H1 (cell line): ENCODE measurements around the gene KLHL10. TPM values are rescaled to one million over a fixed set of nuclear protein-coding genes. Genes with fewer than 3 reads are reported as not detected.
A peak's percentile ranks its signal among the peaks of the same experiment; 100 is the strongest.

Experiments used
- CTCF ChIA-PET: fragments of 300-600 bp; sonication (Branson Sonifier 250); formaldehyde crosslinking; loops from one replicate; lab custom pipeline; 2021; ENCODE audit not compliant: partially characterized antibody; lab: Charles Lee
- POLR2A ChIA-PET: fragments of 300-600 bp; sonication (Branson Sonifier 250); formaldehyde crosslinking; loops from one replicate; lab custom pipeline; 2021; ENCODE audit warnings: inconsistent platforms; ENCODE audit not compliant: partially characterized antibody; lab: Charles Lee
- DNase-seq, 2 experiments: peaks; one replicate each; pipeline versions ENCODE4 v3.0.0 to v3.0.0-alpha.2; 2010 to 2022; ENCODE audit warnings: low spot score in 2 of 2, low read depth in 1 of 2, mixed read lengths in 1 of 2
- FAIRE-seq: peaks from 2 replicates; lab custom pipeline; 2011; peaks lifted over from hg19 to GRCh38; lab: Jason Lieb, UNC
- H2AFZ ChIP-seq: 2 replicates; pipeline ENCODE4 v1.8.1; 2012; ENCODE audit warnings: low read length, inconsistent platforms
- H2AK5ac ChIP-seq: 2 replicates; pipeline ENCODE4 v1.6.1; 2013; ENCODE audit warnings: low read depth, low read length
- H2BK120ac ChIP-seq: replicated peaks from 2 replicates; pipeline ENCODE3; 2013; ENCODE audit warnings: low read depth, low read length, inconsistent platforms
- H2BK12ac ChIP-seq: 2 replicates; pipeline ENCODE4 v1.6.1; 2013; ENCODE audit warnings: low read depth, low read length
- H2BK15ac ChIP-seq: 2 replicates; pipeline ENCODE4 v1.6.1; 2013; ENCODE audit warnings: low read length
- H2BK20ac ChIP-seq: 2 replicates; pipeline ENCODE4 v1.6.1; 2013; ENCODE audit warnings: low read length
- H2BK5ac ChIP-seq: 2 replicates; pipeline ENCODE4 v1.6.1; 2013; ENCODE audit warnings: low read depth, low read length
- H3K14ac ChIP-seq: 2 replicates; pipeline ENCODE4 v1.6.1; 2013; ENCODE audit warnings: inconsistent platforms; ENCODE audit not compliant: insufficient read length
- H3K18ac ChIP-seq: 2 replicates; pipeline ENCODE4 v1.6.1; 2013; ENCODE audit warnings: low read length; ENCODE audit errors: extremely low read depth
- H3K23ac ChIP-seq: 2 replicates; pipeline ENCODE4 v1.6.1; 2013; ENCODE audit warnings: inconsistent platforms; ENCODE audit not compliant: insufficient read length
- H3K23me2 ChIP-seq: 2 replicates; pipeline ENCODE4 v1.6.1; 2013; ENCODE audit warnings: low read depth, low read length
- H3K27ac ChIP-seq: 2 replicates; pipeline ENCODE4 v1.6.1; 2011; ENCODE audit warnings: low read depth, low read length, inconsistent platforms
- H3K27me3 ChIP-seq, 4 experiments: replicated peaks in 1 of 4; 1 replicate in 1 of 4; 2 replicates in 3 of 4; pipeline versions ENCODE4 v1.6.1 to v1.8.1; 2011 to 2013; ENCODE audit warnings: low read length in 3 of 4, mild to moderate bottlenecking in 3 of 4, inconsistent platforms in 2 of 4, mixed read lengths in 2 of 4, moderate library complexity in 1 of 4; ENCODE audit not compliant: control insufficient read depth in 3 of 4, insufficient read depth in 3 of 4; ENCODE audit errors: extremely low read depth in 1 of 4
- H3K36me3 ChIP-seq, 4 experiments: 2 replicates each; pipeline versions ENCODE4 v1.6.1 to v1.8.1; 2011 to 2013; ENCODE audit warnings: mild to moderate bottlenecking in 4 of 4, low read length in 3 of 4, moderate library complexity in 2 of 4, control low read depth in 1 of 4, inconsistent platforms in 1 of 4; ENCODE audit not compliant: insufficient read depth in 4 of 4, control insufficient read depth in 2 of 4
- H3K4ac ChIP-seq: replicated peaks from 2 replicates; pipeline ENCODE3; 2013; ENCODE audit warnings: low read length, low read depth, mixed read lengths, inconsistent platforms; ENCODE audit not compliant: insufficient read length
- H3K4me1 ChIP-seq, 4 experiments: replicated peaks in 1 of 4; 1 replicate in 1 of 4; 2 replicates in 3 of 4; pipeline versions ENCODE4 v1.6.1 to v1.8.1; 2011 to 2013; ENCODE audit warnings: low read length in 3 of 4, inconsistent platforms in 2 of 4, mixed read lengths in 1 of 4; ENCODE audit not compliant: insufficient read depth in 4 of 4, control insufficient read depth in 3 of 4
- H3K4me2 ChIP-seq, 2 experiments: 2 replicates each; pipeline versions ENCODE4 v1.6.1 to v1.8.1; 2011 to 2013; ENCODE audit warnings: low read depth in 2 of 2, low read length in 2 of 2, control low read depth in 1 of 2, inconsistent platforms in 1 of 2, mild to moderate bottlenecking in 1 of 2; ENCODE audit not compliant: insufficient read depth in 1 of 2
- H3K4me3 ChIP-seq, 4 experiments: fragments of 200-600, 300-600 bp in 1 of 4; sonication (generic), shearing (Covaris generic), sonication (Bioruptor Twin) in 1 of 4; 2 replicates each; pipeline versions ENCODE4 v1.5.1 to v1.8.1; 2011 to 2016; ENCODE audit warnings: low read length in 4 of 4, low read depth in 3 of 4, control low read depth in 2 of 4, inconsistent platforms in 2 of 4, mild to moderate bottlenecking in 2 of 4, mixed read lengths in 1 of 4, moderate library complexity in 1 of 4; ENCODE audit not compliant: insufficient read depth in 2 of 4; ENCODE audit errors: extremely low read depth in 1 of 4
- H3K56ac ChIP-seq: replicated peaks from 2 replicates; pipeline ENCODE3; 2013; ENCODE audit warnings: low read depth, mild to moderate bottlenecking, mixed read lengths, low read length, inconsistent platforms; ENCODE audit not compliant: insufficient read length
- H3K79me1 ChIP-seq: 2 replicates; pipeline ENCODE4 v1.6.1; 2013; ENCODE audit warnings: low read depth, low read length, control low read depth
- H3K79me2 ChIP-seq, 2 experiments: 2 replicates each; pipeline versions ENCODE4 v1.6.1 to v1.8.1; 2012 to 2013; ENCODE audit warnings: low read length in 2 of 2, mild to moderate bottlenecking in 2 of 2, inconsistent platforms in 1 of 2; ENCODE audit not compliant: insufficient read depth in 2 of 2, control insufficient read depth in 1 of 2
- H3K9ac ChIP-seq, 4 experiments: replicated peaks in 1 of 4; 1 replicate in 1 of 4; 2 replicates in 3 of 4; pipeline versions ENCODE4 v1.6.1 to v1.8.1; 2011 to 2013; ENCODE audit warnings: low read depth in 3 of 4, low read length in 3 of 4, control low read depth in 2 of 4, mild to moderate bottlenecking in 2 of 4, moderate library complexity in 2 of 4, inconsistent platforms in 1 of 4; ENCODE audit errors: extremely low read depth in 1 of 4
- H3K9me3 ChIP-seq, 2 experiments: 2 replicates each; pipeline versions ENCODE4 v1.6.1 to v1.8.1; 2012 to 2013; ENCODE audit warnings: mild to moderate bottlenecking in 2 of 2, moderate library complexity in 2 of 2, control low read depth in 1 of 2, inconsistent platforms in 1 of 2, low read depth in 1 of 2, low read length in 1 of 2, mixed read lengths in 1 of 2; ENCODE audit not compliant: insufficient read depth in 2 of 2
- H4K20me1 ChIP-seq, 2 experiments: replicated peaks in 1 of 2; 2 replicates each; pipeline versions ENCODE3 to v1.8.1; 2011 to 2013; ENCODE audit warnings: inconsistent platforms in 2 of 2, low read length in 2 of 2, mild to moderate bottlenecking in 1 of 2; ENCODE audit not compliant: insufficient read depth in 2 of 2, control insufficient read depth in 1 of 2
- H4K5ac ChIP-seq: 2 replicates; pipeline ENCODE4 v1.6.1; 2013; ENCODE audit warnings: low read length, low read depth, mixed read lengths, inconsistent platforms; ENCODE audit not compliant: insufficient read length
- H4K8ac ChIP-seq: 2 replicates; pipeline ENCODE4 v1.8.0; 2013; ENCODE audit warnings: mild to moderate bottlenecking, moderate library complexity, low read length, inconsistent platforms; ENCODE audit not compliant: insufficient read depth; ENCODE audit errors: extremely low read depth
- H4K91ac ChIP-seq: replicated peaks from 2 replicates; pipeline ENCODE3; 2013; ENCODE audit warnings: low read length, mixed read lengths, inconsistent platforms; ENCODE audit not compliant: insufficient read length
- EP300 ChIP-seq, 2 experiments: IDR thresholded peaks; 1 replicate in 1 of 2; 2 replicates in 1 of 2; pipeline ENCODE4 v1.6.1; 2011 to 2012; ENCODE audit warnings: low read depth in 2 of 2, low read length in 2 of 2, mild to moderate bottlenecking in 2 of 2, borderline replicate concordance in 1 of 2, inconsistent platforms in 1 of 2, moderate library complexity in 1 of 2
- EZH2 ChIP-seq: fragments of 200-600 bp; sonication (generic); IDR thresholded peaks from 2 replicates; pipeline ENCODE4 v1.7.1; 2012; ENCODE audit warnings: low read depth, mild to moderate bottlenecking, moderate library complexity, low read length, inconsistent platforms; ENCODE audit not compliant: severe bottlenecking
- GTF2F1 ChIP-seq: IDR thresholded peaks from 2 replicates; pipeline ENCODE4 v1.6.1; 2012; ENCODE audit warnings: low read depth, low read length, improper control_type of control experiment, borderline replicate concordance
- HDAC6 ChIP-seq: IDR thresholded peaks from one replicate; pipeline ENCODE4 v1.7.1; 2012; ENCODE audit warnings: low read depth, mild to moderate bottlenecking, inconsistent platforms, low read length, moderate library complexity
- JUN ChIP-seq: IDR thresholded peaks from 2 replicates; pipeline ENCODE4 v1.6.1; 2011; ENCODE audit warnings: low read depth, mild to moderate bottlenecking, improper control_type of control experiment, low read length
- NRF1 ChIP-seq: IDR thresholded peaks from 2 replicates; pipeline ENCODE4 v1.6.1; 2011; ENCODE audit warnings: mild to moderate bottlenecking, low read depth, low read length, improper control_type of control experiment
- POU5F1 ChIP-seq: IDR thresholded peaks from 2 replicates; pipeline ENCODE4 v1.6.1; 2011; ENCODE audit warnings: low read depth, mild to moderate bottlenecking, low read length, moderate library complexity
- RAD21 ChIP-seq, 2 experiments: IDR thresholded peaks in 1 of 2; conservative IDR thresholded peaks in 1 of 2; 2 replicates each; pipeline ENCODE4 v1.6.1; 2011; ENCODE audit warnings: low read depth in 2 of 2, low read length in 2 of 2, improper control_type of control experiment in 1 of 2, inconsistent platforms in 1 of 2, mild to moderate bottlenecking in 1 of 2, moderate library complexity in 1 of 2
- SUZ12 ChIP-seq: fragments of 200-600 bp; sonication (generic); IDR thresholded peaks from 2 replicates; pipeline ENCODE4 v1.6.1; 2012; ENCODE audit warnings: mild to moderate bottlenecking, inconsistent platforms, low read length, moderate library complexity, mixed read lengths
- WGBS, 2 experiments: shearing (Covaris generic) in 1 of 2; methylation state at CpG; one replicate each; pipeline versions ENCODE4 v1.1.6 to v1.1.7; 2013 to 2015; ENCODE audit warnings: low lambda C conversion rate in 2 of 2, mixed read lengths in 2 of 2, inconsistent platforms in 1 of 2, low coverage in 1 of 2, missing lambda C conversion rate in 1 of 2; ENCODE audit not compliant: insufficient replicate concordance in 2 of 2, insufficient coverage in 1 of 2, insufficient read length in 1 of 2; ENCODE audit errors: extremely low coverage in 1 of 2, missing lambda C conversion rate in 1 of 2; 5-methylcytosine and 5-hydroxymethylcytosine counted together
- polyA plus RNA-seq, 7 experiments: library from polyadenylated mRNA; depleted of rRNA in 3 of 7; stranded (reverse) in 5 of 7; unstranded in 2 of 7; fragments of >200 nt in 5 of 7; fragments of 200-250 nt in 2 of 7; gene quantifications; 1 replicate in 5 of 7; 2 replicates in 1 of 7; 4 replicates in 1 of 7; pipeline versions ENCODE4 v1.2.1 to v1.2.3, GENCODE V29; 2011 to 2013; ENCODE audit warnings: missing spikeins in 2 of 7, mixed read lengths in 2 of 7
- total RNA-seq: library from RNA; stranded (reverse); fragmentation: NEBNext Ultra II Directional; extraction: Animal tissue kit (Norgen Biotek cat#: 25700); gene quantifications from 2 replicates; pipeline ENCODE4 v1.2.1, GENCODE V29; 2021

The KLHL10 gene
- total and polyA plus RNA-seq, 2 of the 8 experiments (the other 6 are each of a cell fraction or from before 2014, with no cell fraction given): 0.19 to 0.26 TPM

DNA sequence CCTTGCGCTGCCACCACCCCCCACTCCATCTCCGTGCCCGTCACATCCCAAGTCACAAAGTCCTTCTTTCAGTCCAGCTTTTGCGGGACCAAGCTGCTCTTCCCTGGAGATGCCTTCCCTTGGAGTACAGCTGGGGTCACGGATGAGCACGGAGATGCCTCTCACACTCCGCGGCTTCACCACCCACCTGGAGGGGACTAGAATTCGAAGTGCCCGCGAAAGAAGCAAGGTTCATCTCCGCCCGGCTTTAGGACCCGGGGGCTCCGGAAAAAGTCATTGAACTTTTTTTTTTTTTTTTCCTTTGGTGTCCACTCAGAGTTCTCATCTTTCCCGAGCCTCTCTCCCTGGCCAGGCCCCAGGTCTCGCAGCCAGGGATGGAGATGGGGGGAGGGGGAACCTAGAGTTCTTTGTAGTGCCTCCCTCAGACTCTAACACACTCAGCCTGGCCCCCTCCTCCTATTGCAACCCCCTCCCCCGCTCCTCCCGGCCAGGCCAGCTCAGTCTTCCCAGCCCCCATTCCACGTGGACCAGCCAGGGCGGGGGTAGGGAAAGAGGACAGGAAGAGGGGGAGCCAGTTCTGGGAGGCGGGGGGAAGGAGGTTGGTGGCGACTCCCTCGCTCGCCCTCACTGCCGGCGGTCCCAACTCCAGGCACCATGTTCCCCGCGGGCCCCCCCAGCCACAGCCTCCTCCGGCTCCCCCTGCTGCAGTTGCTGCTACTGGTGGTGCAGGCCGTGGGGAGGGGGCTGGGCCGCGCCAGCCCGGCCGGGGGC is 25.1 kb upstream of the KLHL10 start, which contains the start of gene FKBP10:
Gene FKBP10, plus strand, starts transcription at position 624 of the 771 bp plus-strand sequence. Its CDS starts 31 bp downstream, at position 655.
- CTCF ChIA-PET: interaction anchor here (0.6 to 4.8 kb wide), 16 partner anchors 9 to 1296 kb away, joined by 3 to 46 read pairs (median 7); partner anchors contain the start of gene JUP
- Histone ChIP-seq H3K23ac (no peak within 1 kb of the TSS), H3K18ac (peak within 1 kb of the TSS; percentile 99), H3K9me3 (peaks cover 0 to 4% of the 10 kb centered on the region in 2 experiments; a peak in 1 of 4 replicates), H2AK5ac (0 out of 2 replicates have a peak within 1 kb of the TSS, but pooled peaks have one; percentile 47), H4K8ac (no peak within 1 kb of the TSS; the same call in 1 of the 2 replicates), H3K27ac (no peak within 1 kb of the TSS), H3K4ac (peak within 1 kb of the TSS; percentile 98), H2BK120ac (peak within 1 kb of the TSS; percentile 76), H3K4me1 (peaks cover 0 to 23% (median 7%) of the 10 kb centered on the region in 4 experiments; a peak in 6 of 7 replicates), H3K14ac (peak within 1 kb of the TSS; percentile 37), H4K91ac (peak within 1 kb of the TSS; percentile 98), H3K27me3 (peaks cover 0 to 6% (median 3%) of the 10 kb centered on the region in 4 experiments; a peak in 4 of 7 replicates), H3K79me2 (peaks cover 0 to 35% of the 10 kb centered on the region in 2 experiments; a peak in 2 of 4 replicates), H3K4me3 (peak within 1 kb of the TSS; percentile 70 to 94 (median 81)), H3K4me2 (peak within 1 kb of the TSS; percentile 94 to 95), H2BK15ac (peak within 1 kb of the TSS; percentile 100), H4K20me1 (peaks cover 0 to 14% of the 10 kb centered on the region in 2 experiments), H4K5ac (peak within 1 kb of the TSS; percentile 94), H3K79me1 (peaks cover 16% of the 10 kb centered on the region), H3K36me3 (no peaks in the 10 kb centered on the region; a peak in 1 of 8 replicates), H2BK5ac (peak within 1 kb of the TSS; percentile 91; the same call in 1 of the 2 replicates), H3K23me2 (peaks cover 21% of the 10 kb centered on the region), H3K56ac (peak within 1 kb of the TSS; percentile 36), H2BK20ac (peak within 1 kb of the TSS; percentile 86; the same call in 1 of the 2 replicates), H2AFZ (peak within 1 kb of the TSS; percentile 82; the same call in 1 of the 2 replicates), H2BK12ac (peak within 1 kb of the TSS; percentile 99; the same call in 1 of the 2 replicates), H3K9ac (peak within 1 kb of the TSS; percentile 41 to 66 (median 50))
- WGBS, 2 experiments: 2% methylated on average over 24 of the region's 35 CpGs; no CpG with 5 or more reads in 1 of the 2 experiments
- FAIRE-seq: no peak
- DNase-seq: peak; percentile 80 to 91
- POLR2A ChIA-PET: interaction anchor here (0.7 to 4.2 kb wide), 16 partner anchors 9 to 122 kb away, joined by 4 to 40 read pairs (median 8); partner anchors contain the start of genes ACLY, HAP1 and JUP
- TF ChIP-seq EP300 (IDR thresholded peaks at IDR 0.05; ENCODE audit: borderline replicate concordance in 1 of 2, low read depth in 2 of 2, low read length in 2 of 2) (peak in 1 of 2 experiments; percentile 37; a peak in 1 of 3 replicates), NRF1 (no peak), JUN (no peak), GTF2F1 (no peak), EZH2 (no peak), HDAC6 (no peak), RAD21 (IDR thresholded peaks at IDR 0.05 in 1 of 2, conservative IDR thresholded peaks at IDR 0.05 in 1 of 2; ENCODE audit: low read depth in 2 of 2, low read length in 2 of 2) (no peak), POU5F1 (no peak), SUZ12 (no peak)
